H1 (cell line): ENCODE results near the gene SCGN. TPM values are rescaled to one million over a fixed set of nuclear protein-coding genes. Genes with fewer than 3 reads are reported as not detected.

Experiments
- CTCF ChIA-PET: fragments of 300-600 bp; sonication (Branson Sonifier 250); formaldehyde crosslinking; loops from one replicate; lab custom pipeline; 2021; ENCODE audit not compliant: partially characterized antibody; lab: Charles Lee
- POLR2A ChIA-PET: fragments of 300-600 bp; sonication (Branson Sonifier 250); formaldehyde crosslinking; loops from one replicate; lab custom pipeline; 2021; ENCODE audit warnings: inconsistent platforms; ENCODE audit not compliant: partially characterized antibody; lab: Charles Lee
- DNase-seq, 2 experiments: peaks; one replicate each; pipeline versions ENCODE4 v3.0.0 to v3.0.0-alpha.2; 2010 to 2022; ENCODE audit warnings: low spot score in 2 of 2, low read depth in 1 of 2, mixed read lengths in 1 of 2
- FAIRE-seq: peaks from 2 replicates; lab custom pipeline; 2011; peaks lifted over from hg19 to GRCh38; lab: Jason Lieb, UNC
- H2AFZ ChIP-seq: 2 replicates; pipeline ENCODE4 v1.8.1; 2012; ENCODE audit warnings: low read length, inconsistent platforms
- H2AK5ac ChIP-seq: 2 replicates; pipeline ENCODE4 v1.6.1; 2013; ENCODE audit warnings: low read depth, low read length
- H2BK120ac ChIP-seq: replicated peaks from 2 replicates; pipeline ENCODE3; 2013; ENCODE audit warnings: low read depth, low read length, inconsistent platforms
- H2BK12ac ChIP-seq: 2 replicates; pipeline ENCODE4 v1.6.1; 2013; ENCODE audit warnings: low read depth, low read length
- H2BK15ac ChIP-seq: 2 replicates; pipeline ENCODE4 v1.6.1; 2013; ENCODE audit warnings: low read length
- H2BK20ac ChIP-seq: 2 replicates; pipeline ENCODE4 v1.6.1; 2013; ENCODE audit warnings: low read length
- H2BK5ac ChIP-seq: 2 replicates; pipeline ENCODE4 v1.6.1; 2013; ENCODE audit warnings: low read depth, low read length
- H3K14ac ChIP-seq: 2 replicates; pipeline ENCODE4 v1.6.1; 2013; ENCODE audit warnings: inconsistent platforms; ENCODE audit not compliant: insufficient read length
- H3K18ac ChIP-seq: 2 replicates; pipeline ENCODE4 v1.6.1; 2013; ENCODE audit warnings: low read length; ENCODE audit errors: extremely low read depth
- H3K23ac ChIP-seq: 2 replicates; pipeline ENCODE4 v1.6.1; 2013; ENCODE audit warnings: inconsistent platforms; ENCODE audit not compliant: insufficient read length
- H3K23me2 ChIP-seq: 2 replicates; pipeline ENCODE4 v1.6.1; 2013; ENCODE audit warnings: low read depth, low read length
- H3K27ac ChIP-seq: 2 replicates; pipeline ENCODE4 v1.6.1; 2011; ENCODE audit warnings: low read depth, low read length, inconsistent platforms
- H3K27me3 ChIP-seq, 4 experiments: replicated peaks in 1 of 4; 1 replicate in 1 of 4; 2 replicates in 3 of 4; pipeline versions ENCODE4 v1.6.1 to v1.8.1; 2011 to 2013; ENCODE audit warnings: low read length in 3 of 4, mild to moderate bottlenecking in 3 of 4, inconsistent platforms in 2 of 4, mixed read lengths in 2 of 4, moderate library complexity in 1 of 4; ENCODE audit not compliant: control insufficient read depth in 3 of 4, insufficient read depth in 3 of 4; ENCODE audit errors: extremely low read depth in 1 of 4
- H3K36me3 ChIP-seq, 4 experiments: 2 replicates each; pipeline versions ENCODE4 v1.6.1 to v1.8.1; 2011 to 2013; ENCODE audit warnings: mild to moderate bottlenecking in 4 of 4, low read length in 3 of 4, moderate library complexity in 2 of 4, control low read depth in 1 of 4, inconsistent platforms in 1 of 4; ENCODE audit not compliant: insufficient read depth in 4 of 4, control insufficient read depth in 2 of 4
- H3K4ac ChIP-seq: replicated peaks from 2 replicates; pipeline ENCODE3; 2013; ENCODE audit warnings: low read length, low read depth, mixed read lengths, inconsistent platforms; ENCODE audit not compliant: insufficient read length
- H3K4me1 ChIP-seq, 4 experiments: replicated peaks in 1 of 4; 1 replicate in 1 of 4; 2 replicates in 3 of 4; pipeline versions ENCODE4 v1.6.1 to v1.8.1; 2011 to 2013; ENCODE audit warnings: low read length in 3 of 4, inconsistent platforms in 2 of 4, mixed read lengths in 1 of 4; ENCODE audit not compliant: insufficient read depth in 4 of 4, control insufficient read depth in 3 of 4
- H3K4me2 ChIP-seq, 2 experiments: 2 replicates each; pipeline versions ENCODE4 v1.6.1 to v1.8.1; 2011 to 2013; ENCODE audit warnings: low read depth in 2 of 2, low read length in 2 of 2, control low read depth in 1 of 2, inconsistent platforms in 1 of 2, mild to moderate bottlenecking in 1 of 2; ENCODE audit not compliant: insufficient read depth in 1 of 2
- H3K4me3 ChIP-seq, 4 experiments: fragments of 200-600, 300-600 bp in 1 of 4; sonication (generic), shearing (Covaris generic), sonication (Bioruptor Twin) in 1 of 4; 2 replicates each; pipeline versions ENCODE4 v1.5.1 to v1.8.1; 2011 to 2016; ENCODE audit warnings: low read length in 4 of 4, low read depth in 3 of 4, control low read depth in 2 of 4, inconsistent platforms in 2 of 4, mild to moderate bottlenecking in 2 of 4, mixed read lengths in 1 of 4, moderate library complexity in 1 of 4; ENCODE audit not compliant: insufficient read depth in 2 of 4; ENCODE audit errors: extremely low read depth in 1 of 4
- H3K56ac ChIP-seq: replicated peaks from 2 replicates; pipeline ENCODE3; 2013; ENCODE audit warnings: low read depth, mild to moderate bottlenecking, mixed read lengths, low read length, inconsistent platforms; ENCODE audit not compliant: insufficient read length
- H3K79me1 ChIP-seq: 2 replicates; pipeline ENCODE4 v1.6.1; 2013; ENCODE audit warnings: low read depth, low read length, control low read depth
- H3K79me2 ChIP-seq, 2 experiments: 2 replicates each; pipeline versions ENCODE4 v1.6.1 to v1.8.1; 2012 to 2013; ENCODE audit warnings: low read length in 2 of 2, mild to moderate bottlenecking in 2 of 2, inconsistent platforms in 1 of 2; ENCODE audit not compliant: insufficient read depth in 2 of 2, control insufficient read depth in 1 of 2
- H3K9ac ChIP-seq, 4 experiments: replicated peaks in 1 of 4; 1 replicate in 1 of 4; 2 replicates in 3 of 4; pipeline versions ENCODE4 v1.6.1 to v1.8.1; 2011 to 2013; ENCODE audit warnings: low read depth in 3 of 4, low read length in 3 of 4, control low read depth in 2 of 4, mild to moderate bottlenecking in 2 of 4, moderate library complexity in 2 of 4, inconsistent platforms in 1 of 4; ENCODE audit errors: extremely low read depth in 1 of 4
- H3K9me3 ChIP-seq, 2 experiments: 2 replicates each; pipeline versions ENCODE4 v1.6.1 to v1.8.1; 2012 to 2013; ENCODE audit warnings: mild to moderate bottlenecking in 2 of 2, moderate library complexity in 2 of 2, control low read depth in 1 of 2, inconsistent platforms in 1 of 2, low read depth in 1 of 2, low read length in 1 of 2, mixed read lengths in 1 of 2; ENCODE audit not compliant: insufficient read depth in 2 of 2
- H4K20me1 ChIP-seq, 2 experiments: replicated peaks in 1 of 2; 2 replicates each; pipeline versions ENCODE3 to v1.8.1; 2011 to 2013; ENCODE audit warnings: inconsistent platforms in 2 of 2, low read length in 2 of 2, mild to moderate bottlenecking in 1 of 2; ENCODE audit not compliant: insufficient read depth in 2 of 2, control insufficient read depth in 1 of 2
- H4K5ac ChIP-seq: 2 replicates; pipeline ENCODE4 v1.6.1; 2013; ENCODE audit warnings: low read length, low read depth, mixed read lengths, inconsistent platforms; ENCODE audit not compliant: insufficient read length
- H4K8ac ChIP-seq: 2 replicates; pipeline ENCODE4 v1.8.0; 2013; ENCODE audit warnings: mild to moderate bottlenecking, moderate library complexity, low read length, inconsistent platforms; ENCODE audit not compliant: insufficient read depth; ENCODE audit errors: extremely low read depth
- H4K91ac ChIP-seq: replicated peaks from 2 replicates; pipeline ENCODE3; 2013; ENCODE audit warnings: low read length, mixed read lengths, inconsistent platforms; ENCODE audit not compliant: insufficient read length
- EP300 ChIP-seq, 2 experiments: IDR thresholded peaks; 1 replicate in 1 of 2; 2 replicates in 1 of 2; pipeline ENCODE4 v1.6.1; 2011 to 2012; ENCODE audit warnings: low read depth in 2 of 2, low read length in 2 of 2, mild to moderate bottlenecking in 2 of 2, borderline replicate concordance in 1 of 2, inconsistent platforms in 1 of 2, moderate library complexity in 1 of 2
- JUND ChIP-seq: IDR thresholded peaks from 2 replicates; pipeline ENCODE4 v1.6.1; 2011; ENCODE audit warnings: mild to moderate bottlenecking, improper control_type of control experiment, low read length
- MAX ChIP-seq: IDR thresholded peaks from 2 replicates; pipeline ENCODE4 v1.6.1; 2012; ENCODE audit warnings: inconsistent platforms
- NRF1 ChIP-seq: IDR thresholded peaks from 2 replicates; pipeline ENCODE4 v1.6.1; 2011; ENCODE audit warnings: mild to moderate bottlenecking, low read depth, low read length, improper control_type of control experiment
- SIRT6 ChIP-seq: IDR thresholded peaks from one replicate; pipeline ENCODE4 v1.7.1; 2012; ENCODE audit warnings: low read length, inconsistent platforms
- SIX5 ChIP-seq: IDR thresholded peaks from 2 replicates; pipeline ENCODE4 v1.6.1; 2011; ENCODE audit warnings: mild to moderate bottlenecking, low read depth, low read length
- SP1 ChIP-seq: IDR thresholded peaks from 2 replicates; pipeline ENCODE4 v1.6.1; 2011; ENCODE audit warnings: low read depth, low read length
- WGBS, 2 experiments: shearing (Covaris generic) in 1 of 2; methylation state at CpG; one replicate each; pipeline versions ENCODE4 v1.1.6 to v1.1.7; 2013 to 2015; ENCODE audit warnings: low lambda C conversion rate in 2 of 2, mixed read lengths in 2 of 2, inconsistent platforms in 1 of 2, low coverage in 1 of 2, missing lambda C conversion rate in 1 of 2; ENCODE audit not compliant: insufficient replicate concordance in 2 of 2, insufficient coverage in 1 of 2, insufficient read length in 1 of 2; ENCODE audit errors: extremely low coverage in 1 of 2, missing lambda C conversion rate in 1 of 2; 5-methylcytosine and 5-hydroxymethylcytosine counted together
- polyA plus RNA-seq, 7 experiments: library from polyadenylated mRNA; depleted of rRNA in 3 of 7; stranded (reverse) in 5 of 7; unstranded in 2 of 7; fragments of >200 nt in 5 of 7; fragments of 200-250 nt in 2 of 7; gene quantifications; 1 replicate in 5 of 7; 2 replicates in 1 of 7; 4 replicates in 1 of 7; pipeline versions ENCODE4 v1.2.1 to v1.2.3, GENCODE V29; 2011 to 2013; ENCODE audit warnings: missing spikeins in 2 of 7, mixed read lengths in 2 of 7
- total RNA-seq: library from RNA; stranded (reverse); fragmentation: NEBNext Ultra II Directional; extraction: Animal tissue kit (Norgen Biotek cat#: 25700); gene quantifications from 2 replicates; pipeline ENCODE4 v1.2.1, GENCODE V29; 2021

SCGN gene
- total and polyA plus RNA-seq, 2 of the 8 experiments (the other 6 are each of a cell fraction or from before 2014, with no cell fraction given): not detected

GRCh38 chr6:25747477-25747876 lies 95.5 kb downstream of the SCGN start:
- Histone ChIP-seq H4K20me1 (no peaks in the 10 kb centered on the region), H3K18ac (no peak overlapping the region), H4K5ac (no peak overlapping the region), H2BK120ac (no peak overlapping the region), H4K8ac (no peak overlapping the region), H3K4me3 (no peak overlapping the region), H2BK12ac (no peak overlapping the region), H3K27ac (no peak overlapping the region), H3K27me3 (no peaks in the 10 kb centered on the region), H2AFZ (no peak overlapping the region), H3K4me2 (no peak overlapping the region), H3K56ac (no peak overlapping the region), H3K4me1 (no peaks in the 10 kb centered on the region), H3K79me1 (no peaks in the 10 kb centered on the region), H3K23ac (no peak overlapping the region), H2BK15ac (no peak overlapping the region), H3K36me3 (no peaks in the 10 kb centered on the region), H3K4ac (no peak overlapping the region), H4K91ac (no peak overlapping the region), H3K9ac (no peak overlapping the region), H3K23me2 (no peaks in the 10 kb centered on the region), H2BK20ac (no peak overlapping the region), H2BK5ac (no peak overlapping the region), H3K14ac (no peak overlapping the region), H3K9me3 (no peaks in the 10 kb centered on the region), H2AK5ac (no peak overlapping the region), H3K79me2 (no peaks in the 10 kb centered on the region)
- POLR2A ChIA-PET: no interaction called here
- DNase-seq: no peak
- CTCF ChIA-PET: interaction anchor here (0.8 to 4.4 kb wide), 8 partner anchors 8 to 68 kb away, joined by 3 to 12 read pairs (median 4); no protein-coding TSS in a partner anchor
- FAIRE-seq: no peak
- WGBS, 2 experiments: 88% methylated on average over 2 of the region's 2 CpGs; no CpG with 5 or more reads in 1 of the 2 experiments
- no peak for TF ChIP-seq MAX
- no peak for TF ChIP-seq SIRT6
- no peak for TF ChIP-seq SIX5
- no peak for TF ChIP-seq EP300 (IDR thresholded peaks at IDR 0.05; ENCODE audit: borderline replicate concordance in 1 of 2, low read depth in 2 of 2, low read length in 2 of 2)
- no peak for TF ChIP-seq NRF1
- no peak for TF ChIP-seq SP1
- TF ChIP-seq JUND: no peak
